ENCODE measurements around the gene PFDN4.

PFDN4 gene

DNA sequence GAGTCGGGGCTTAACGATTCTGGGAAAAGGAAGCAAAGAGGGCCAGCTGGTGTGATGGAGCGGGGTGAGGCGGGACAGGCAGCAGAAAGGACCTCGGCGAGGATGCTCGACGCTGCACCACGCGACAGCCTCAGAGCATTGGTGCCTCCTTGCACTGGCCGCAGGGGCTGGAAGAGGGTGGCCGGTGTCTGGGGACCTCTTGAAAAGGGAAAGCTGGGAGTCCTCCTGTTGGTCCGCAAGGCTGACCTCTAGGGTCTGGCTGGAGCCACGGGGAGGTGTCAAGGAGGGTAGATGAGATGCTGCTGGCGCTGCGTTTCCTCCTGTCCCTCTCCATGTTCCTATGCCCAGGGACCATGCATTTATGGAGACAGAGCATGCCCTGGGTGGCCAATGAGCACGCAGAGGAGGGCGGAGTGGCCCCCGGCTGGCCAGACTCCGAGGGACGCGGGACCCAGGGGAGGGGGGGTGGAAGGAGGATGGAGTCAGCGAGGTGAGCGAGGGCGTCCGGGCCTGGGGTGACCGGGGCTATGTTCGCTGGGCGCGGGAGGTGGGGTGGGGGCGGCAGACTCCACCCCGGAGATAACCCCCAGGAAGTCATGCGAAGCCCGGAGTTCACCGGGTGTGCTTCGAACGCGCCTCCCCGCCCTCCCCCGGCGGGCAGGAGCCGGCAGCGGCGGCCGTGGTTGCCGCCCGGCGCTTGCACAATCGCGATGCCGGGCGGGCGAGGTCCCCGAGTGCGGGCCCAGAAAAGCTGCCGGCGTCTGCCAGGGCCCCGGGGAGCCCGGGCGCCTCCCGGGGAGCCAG is 34.0 kb upstream of the PFDN4 start, which contains the start of gene CYP24A1:
Gene CYP24A1, minus strand, starts transcription at position 334 of the 804 bp plus-strand sequence. CDS start 407 bp downstream, outside the sequence.
- DNase-seq (ENCODE audit: low read depth): no peak

DNA sequence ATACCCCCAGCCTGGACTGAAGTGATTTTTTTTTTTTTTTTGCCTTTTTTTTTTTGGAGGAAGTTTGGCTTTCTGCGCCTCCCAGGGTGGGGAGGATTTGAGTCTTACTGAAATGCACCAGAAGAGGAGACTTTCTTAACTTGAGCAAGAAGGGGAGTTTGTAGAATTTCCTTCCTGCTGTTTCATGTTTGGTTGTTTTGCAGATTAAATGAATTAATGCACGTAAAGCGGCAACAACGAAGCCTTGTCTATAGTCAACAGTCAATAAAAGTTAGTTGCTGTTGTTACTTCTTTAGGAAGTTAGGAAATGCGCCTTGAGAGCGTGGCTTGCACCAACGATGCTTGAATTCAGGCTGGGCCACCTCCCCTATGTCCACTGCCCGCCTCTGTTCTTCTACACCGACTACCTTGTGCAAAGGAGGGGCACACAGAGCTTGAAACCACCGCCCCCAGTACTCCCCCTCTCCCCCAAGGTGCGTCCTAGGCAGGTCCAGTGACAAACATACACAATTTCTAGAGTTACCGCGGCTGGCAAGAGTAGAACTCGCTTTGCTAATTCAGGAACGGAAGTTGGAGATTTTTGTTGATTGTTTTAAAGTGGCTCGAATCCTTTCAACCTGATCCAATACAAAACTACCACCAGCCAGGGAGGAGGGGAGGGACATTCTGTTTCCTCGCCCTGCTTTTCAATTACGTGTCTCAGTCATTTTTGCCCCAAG is 33.3 kb upstream of the PFDN4 start:
- DNase-seq (ENCODE audit: low read depth): no peak

DNA sequence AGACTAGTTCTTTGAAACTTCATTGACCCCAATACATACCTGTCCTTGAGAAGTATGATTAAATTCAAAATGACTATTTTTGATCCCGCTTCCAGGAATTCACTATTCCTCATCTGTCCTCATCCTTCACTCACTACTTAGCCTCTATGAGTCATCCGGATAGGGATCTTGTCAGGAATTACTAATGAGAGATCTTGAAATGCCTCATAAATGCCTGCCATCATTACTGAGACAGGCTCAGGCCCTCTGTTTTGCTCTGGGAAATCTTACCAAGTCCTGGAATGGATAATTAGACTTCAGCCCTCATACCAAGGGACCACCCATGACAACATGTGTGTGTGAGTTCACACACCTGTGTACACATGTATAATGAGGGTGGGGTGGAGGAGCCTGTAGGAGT is 31.3 kb upstream of the PFDN4 start:
- no peak for DNase-seq (ENCODE audit: low read depth)

DNA sequence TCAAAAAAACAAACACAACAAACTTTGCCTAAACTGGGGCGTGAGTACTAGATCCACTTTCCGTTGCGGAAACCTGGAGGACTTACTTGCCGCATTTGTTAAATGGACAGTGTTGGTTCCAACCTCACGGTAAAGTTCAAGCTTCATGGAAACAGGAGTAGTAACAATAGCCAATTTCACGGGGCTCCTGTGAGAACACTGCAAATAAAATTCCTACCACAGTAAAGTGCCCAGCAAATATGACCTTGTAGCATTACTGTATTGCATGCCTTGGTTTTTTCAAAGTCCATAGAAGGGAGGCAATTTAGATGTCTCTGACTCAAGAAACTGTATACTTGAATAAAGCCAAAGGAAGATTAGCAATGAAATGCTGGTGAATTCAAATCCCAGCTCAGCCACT is 30.5 kb upstream of the PFDN4 start:
- DNase-seq (ENCODE audit: low read depth): no peak

DNA sequence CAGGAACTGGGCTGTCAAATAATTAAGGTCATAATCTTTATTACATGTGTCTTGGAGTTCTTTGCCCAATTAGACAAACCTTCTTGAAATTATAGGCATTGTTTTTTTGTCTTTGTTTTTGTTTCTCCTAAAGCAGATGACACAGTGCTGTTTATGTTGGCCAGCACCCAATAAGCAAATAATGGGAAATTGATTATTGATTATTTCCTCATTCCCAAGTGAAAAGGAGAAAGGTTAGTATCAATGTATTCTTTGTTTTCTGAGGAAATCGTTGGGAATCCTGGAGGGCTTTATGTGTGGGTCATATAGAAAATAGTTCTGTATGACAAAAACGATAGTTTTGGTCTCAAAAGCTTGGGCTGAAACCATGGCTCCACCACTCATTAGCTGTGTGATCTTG is 29.6 kb upstream of the PFDN4 start:
- no peak for DNase-seq (ENCODE audit: low read depth)

DNA sequence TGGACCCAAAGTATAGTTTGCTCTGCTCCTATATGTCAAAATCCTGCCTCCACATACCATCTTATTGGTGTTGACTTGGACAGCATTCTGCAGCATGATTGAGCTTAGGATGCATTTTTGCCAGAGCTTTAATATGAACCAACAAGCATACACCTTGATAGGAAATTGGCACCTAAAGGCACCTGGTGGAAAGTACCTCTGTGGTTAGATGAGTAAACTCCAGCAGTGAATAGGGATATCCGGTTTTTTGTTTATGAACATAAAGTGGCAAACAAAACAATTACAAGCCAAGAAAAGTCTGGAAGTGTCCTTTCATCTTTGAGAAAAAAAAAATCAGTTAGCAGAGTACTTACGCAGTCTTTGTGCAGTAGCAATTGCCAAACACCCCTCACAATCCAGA is 27.9 kb upstream of the PFDN4 start:
- no peak for DNase-seq (ENCODE audit: low read depth)

DNA sequence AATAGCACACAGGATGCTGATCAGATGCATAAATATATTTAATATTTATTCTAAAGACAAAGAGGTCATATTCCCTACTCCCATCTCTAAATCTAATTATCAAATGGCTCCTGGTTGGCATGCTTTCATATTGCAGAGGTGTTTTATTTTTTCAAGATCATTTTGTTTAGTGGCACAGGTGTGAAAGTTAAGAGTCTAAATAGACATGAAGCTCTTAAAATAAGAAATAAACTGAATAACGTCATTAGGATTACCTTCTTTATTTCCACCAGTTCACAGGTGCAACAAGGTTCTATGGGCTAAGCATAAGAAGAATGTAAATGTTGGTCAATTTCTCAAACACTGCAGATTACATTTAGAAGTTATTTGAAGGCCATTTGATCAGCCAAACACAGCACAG is 27.0 kb upstream of the PFDN4 start:
- no peak for DNase-seq (ENCODE audit: low read depth)

DNA sequence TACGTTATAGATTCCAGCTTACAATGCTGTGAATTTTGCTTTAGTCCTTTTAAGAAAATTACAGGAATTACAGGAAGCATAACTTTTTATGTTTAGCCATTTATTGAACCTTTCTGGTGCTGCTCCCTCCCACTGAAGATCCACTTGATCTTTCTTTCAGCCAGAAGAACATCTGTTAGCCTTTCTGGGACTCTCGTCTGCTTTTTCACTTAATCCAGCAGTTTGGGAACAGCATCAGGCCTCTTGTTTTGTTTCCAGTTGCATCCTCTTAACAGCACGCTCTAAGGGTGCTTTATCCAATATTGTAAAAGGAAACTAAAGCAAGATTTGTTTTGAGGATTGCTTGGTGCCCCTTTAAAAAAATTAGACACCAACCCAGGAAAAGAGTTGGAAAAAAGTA is 23.8 kb upstream of the PFDN4 start:
- DNase-seq (ENCODE audit: low read depth): no peak

DNA sequence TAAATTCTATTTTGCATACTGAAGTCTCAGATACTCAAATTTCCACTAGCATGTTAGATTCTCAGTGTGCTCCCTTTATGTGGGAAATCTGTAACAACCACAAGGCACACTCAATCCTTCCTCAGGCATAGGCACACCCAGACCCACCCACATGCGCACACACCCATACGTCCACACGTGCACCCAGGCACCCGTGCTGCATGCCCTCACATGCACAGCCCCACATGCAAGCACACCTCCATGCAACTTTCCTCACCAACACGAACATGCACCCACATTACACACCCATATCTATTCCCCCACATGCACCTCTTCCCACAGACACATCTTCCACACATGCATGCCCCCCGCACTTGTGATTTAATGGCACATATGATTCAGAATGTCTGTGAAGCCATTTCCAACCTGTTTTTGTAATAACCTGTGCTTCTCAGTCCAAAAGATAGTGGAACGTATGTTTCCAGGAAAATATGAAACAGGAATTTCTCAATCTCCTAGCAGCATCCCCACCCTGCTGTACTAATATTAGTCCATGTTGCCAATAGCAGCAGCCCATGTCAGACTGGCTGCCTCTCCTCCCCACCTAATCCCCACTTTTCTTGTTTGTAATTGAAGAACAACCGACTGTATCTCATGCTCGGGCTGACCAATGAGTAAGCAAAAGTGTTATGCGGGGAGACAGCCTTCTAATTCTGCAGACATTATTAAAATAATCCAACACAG is 22.8 kb upstream of the PFDN4 start:
- no peak for DNase-seq (ENCODE audit: low read depth)

DNA sequence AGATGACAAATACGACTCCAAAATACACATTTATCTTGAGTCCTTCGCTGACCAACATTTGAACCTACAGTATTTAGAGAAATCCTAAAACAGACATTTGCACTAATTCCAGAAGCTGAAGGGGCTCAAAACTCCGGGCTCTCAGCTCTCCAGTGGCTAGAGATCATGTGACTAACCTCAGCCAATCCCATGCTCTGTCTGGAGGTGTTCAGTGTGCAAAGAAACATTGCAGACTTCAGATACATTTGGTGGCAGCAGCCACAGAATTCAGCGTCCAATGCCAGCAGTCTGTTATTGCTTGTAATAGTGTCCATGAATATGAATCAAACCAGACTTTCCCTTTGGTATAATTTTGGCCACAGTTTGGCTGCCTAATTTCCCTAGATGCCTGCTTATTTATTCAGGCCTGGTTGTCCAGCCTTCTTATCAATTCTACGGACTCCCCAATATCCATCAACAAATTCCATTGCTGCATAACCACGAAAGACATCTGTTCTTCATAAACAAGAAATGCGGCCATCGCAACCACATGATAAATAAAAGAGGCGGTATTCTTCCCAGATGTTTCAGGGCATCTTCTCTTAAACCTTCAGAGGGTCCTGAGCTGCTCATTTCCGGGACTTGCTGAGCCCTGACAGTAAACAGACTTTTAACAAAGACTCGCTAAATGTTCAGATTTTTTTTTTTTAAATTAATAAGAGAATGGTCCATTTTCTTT is 19.6 kb upstream of the PFDN4 start:
- DNase-seq (ENCODE audit: low read depth): no peak

DNA sequence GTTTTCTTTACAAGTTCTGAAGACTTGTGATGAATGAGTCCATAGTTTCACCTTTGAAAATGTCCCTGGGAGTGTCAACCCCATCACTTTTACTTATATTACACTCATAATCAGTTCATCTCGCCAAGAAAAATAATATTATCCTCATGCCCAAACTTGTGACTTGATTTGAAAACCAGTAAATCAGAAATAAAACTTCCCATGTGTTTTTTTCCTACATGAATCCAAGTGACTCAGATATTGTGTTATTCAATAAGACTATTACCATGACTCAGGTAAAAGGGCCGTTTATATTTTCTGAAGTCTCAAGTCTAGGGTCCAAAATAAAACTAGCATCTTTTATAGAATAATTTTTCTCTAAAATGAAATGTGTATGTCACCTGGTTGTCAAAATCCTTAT is 18.3 kb upstream of the PFDN4 start:
- no peak for DNase-seq (ENCODE audit: low read depth)

DNA sequence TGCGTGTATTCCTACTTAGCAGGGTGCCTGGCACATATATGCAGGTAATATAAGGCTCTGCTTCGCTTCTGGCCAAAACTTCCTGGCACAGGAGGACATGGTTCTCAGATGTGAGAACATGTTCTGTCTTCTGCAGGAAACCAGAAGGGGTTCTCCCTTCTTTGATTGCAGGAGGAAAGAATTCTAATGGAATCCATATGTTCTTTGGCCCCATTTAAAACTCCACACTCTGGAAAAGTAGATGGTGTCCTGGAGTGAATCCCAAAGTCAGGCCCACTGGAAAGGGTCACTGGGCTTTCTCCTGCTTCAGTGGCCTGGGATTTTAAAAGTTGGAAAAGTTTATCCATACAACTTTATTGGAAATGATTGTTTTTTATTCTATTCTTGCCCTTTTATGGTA is 17.7 kb upstream of the PFDN4 start:
- no peak for DNase-seq (ENCODE audit: low read depth)

DNA sequence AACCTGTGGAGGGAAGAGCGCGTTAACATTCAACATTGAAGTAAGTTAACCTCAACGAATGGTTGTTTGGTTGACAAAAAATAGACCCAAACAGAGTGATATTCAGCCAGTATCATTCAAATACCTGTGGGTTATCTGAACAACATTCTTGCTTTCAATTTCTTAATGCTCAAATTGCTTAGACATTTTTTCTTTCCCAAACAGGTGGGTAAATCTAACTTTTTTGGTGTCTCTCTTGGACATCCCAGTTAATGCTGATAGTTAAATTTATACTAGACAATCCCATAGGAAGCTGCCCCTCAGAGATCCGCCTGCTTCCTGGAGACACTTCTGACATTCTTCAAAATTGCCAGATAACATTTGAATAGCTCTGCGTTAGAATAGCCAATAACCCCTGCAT is 14.1 kb upstream of the PFDN4 start:
- no peak for DNase-seq (ENCODE audit: low read depth)

DNA sequence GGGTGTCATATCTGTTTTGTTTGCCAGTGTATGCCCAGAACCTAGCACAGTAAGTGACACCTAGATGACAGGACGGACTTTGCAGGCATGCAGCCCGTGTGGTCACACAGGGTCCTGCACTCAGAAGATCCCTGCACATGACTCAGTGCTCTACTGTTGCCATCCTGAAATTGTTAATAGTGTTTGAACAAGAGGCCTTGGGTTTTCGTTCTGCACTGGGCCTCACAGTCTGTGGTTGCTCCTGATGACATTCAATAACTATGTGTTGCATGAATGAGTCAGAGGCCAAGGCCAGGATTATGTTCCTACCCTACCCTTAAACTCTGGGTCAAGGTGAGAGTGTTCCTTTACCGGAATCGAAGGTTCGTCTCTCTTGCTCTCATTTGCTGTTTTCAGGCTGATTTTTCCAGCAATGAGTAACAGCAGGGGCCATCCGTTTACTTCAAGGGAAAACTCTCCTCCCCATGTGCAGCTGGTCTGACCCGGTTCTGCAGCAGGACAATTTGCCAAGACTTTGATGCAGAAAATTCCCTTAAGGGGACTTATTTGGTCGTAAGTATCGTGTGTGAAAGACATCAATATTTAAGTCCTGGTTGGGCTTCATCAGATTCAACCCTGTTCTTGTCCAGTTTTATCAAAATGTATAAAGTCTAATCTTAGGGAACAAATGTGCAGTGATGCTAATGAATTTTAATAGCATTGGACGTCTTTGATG is 13.0 kb upstream of the PFDN4 start:
- DNase-seq (ENCODE audit: low read depth): no peak

DNA sequence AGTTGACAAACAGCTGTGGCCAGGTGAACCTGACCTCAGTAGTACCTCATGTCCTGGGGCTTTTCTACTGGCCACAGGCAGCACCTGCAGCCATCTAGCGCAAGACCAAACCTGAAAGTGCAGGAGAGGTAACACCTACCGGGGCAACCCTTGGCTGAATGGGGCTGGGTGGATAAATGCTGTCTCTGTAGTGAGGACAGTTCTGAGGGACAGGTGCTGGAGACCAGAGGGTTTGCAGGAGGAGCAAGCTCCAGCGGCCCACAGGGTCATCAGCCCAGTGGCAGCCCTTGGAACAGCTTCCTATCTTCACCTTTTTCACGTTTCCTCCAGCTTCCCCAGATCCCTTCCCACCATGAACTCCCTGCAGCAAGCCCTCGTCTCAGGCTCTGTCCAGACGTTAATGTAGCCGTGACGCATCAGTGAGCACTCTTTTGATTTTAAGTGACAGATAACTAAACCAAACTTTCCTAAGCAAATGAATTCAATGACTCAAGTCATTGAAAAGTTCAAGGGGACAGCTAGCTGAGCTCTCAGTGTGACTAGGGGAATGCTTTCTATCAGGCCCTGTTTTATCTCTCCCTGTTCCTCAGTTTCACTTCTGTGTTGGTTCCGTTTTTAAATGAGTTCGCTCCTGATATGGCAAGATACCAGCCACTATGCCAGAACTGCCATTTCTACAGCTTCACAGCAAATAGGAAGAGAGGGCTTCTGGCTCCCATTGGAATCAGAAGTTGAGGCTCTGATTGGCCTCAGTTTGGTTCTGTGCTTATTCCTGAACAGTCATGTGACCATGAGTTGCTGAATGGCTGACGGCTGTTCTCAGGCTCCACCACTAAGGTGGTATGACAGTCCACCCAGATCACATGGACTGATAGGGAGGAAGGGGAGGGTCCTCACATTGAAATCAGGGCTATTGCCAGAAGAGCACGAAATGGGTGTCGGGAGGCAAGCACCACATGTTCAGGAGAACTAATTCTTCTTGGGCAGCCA is 12.1 kb upstream of the PFDN4 start:
- DNase-seq (ENCODE audit: low read depth): no peak

DNA sequence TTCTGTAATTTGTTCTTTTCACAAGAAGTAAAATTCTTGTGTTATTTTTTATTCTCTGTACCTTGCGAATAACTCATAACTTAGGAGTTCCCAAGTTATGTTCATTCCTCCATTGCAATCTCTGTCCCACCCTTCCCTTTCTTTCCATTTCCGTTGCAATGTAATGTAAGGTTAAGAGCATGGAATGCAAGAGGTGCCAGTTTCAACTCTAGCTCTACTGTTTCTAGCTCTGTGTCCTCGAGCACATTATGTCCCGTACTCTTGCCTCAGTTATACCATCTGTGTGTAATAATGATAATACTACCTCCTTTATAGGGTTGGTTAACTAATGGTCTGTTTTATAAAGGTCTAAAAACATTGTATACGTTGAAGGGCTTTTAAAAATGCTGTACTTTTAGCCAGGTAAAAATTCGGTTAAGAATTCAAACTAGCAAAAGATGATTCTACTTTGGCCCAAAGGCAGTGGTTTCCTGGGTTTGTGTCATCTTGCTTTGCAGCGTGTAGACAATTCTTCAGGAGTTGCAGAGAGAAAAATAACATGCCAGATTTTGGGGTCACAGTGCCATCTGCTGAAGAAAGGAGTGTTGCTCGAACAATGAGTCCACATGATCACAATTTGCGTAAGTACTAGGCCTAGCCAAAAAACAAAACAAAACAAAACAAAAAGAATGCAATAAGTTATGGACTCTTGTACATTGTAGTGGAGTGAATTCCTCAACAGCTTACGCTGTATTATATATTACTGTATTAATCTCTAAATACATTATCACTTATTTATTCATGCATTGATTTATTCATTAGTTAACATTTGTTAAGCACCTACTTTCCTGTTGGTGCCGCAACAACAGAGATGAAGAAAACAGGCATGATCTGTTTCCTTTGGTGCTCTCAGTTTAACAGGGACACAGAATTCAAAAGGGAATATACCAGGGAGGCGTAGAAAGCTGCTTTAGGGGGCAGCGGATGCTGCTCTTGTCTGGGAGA is 10.0 kb upstream of the PFDN4 start:
- no peak for DNase-seq (ENCODE audit: low read depth)

DNA sequence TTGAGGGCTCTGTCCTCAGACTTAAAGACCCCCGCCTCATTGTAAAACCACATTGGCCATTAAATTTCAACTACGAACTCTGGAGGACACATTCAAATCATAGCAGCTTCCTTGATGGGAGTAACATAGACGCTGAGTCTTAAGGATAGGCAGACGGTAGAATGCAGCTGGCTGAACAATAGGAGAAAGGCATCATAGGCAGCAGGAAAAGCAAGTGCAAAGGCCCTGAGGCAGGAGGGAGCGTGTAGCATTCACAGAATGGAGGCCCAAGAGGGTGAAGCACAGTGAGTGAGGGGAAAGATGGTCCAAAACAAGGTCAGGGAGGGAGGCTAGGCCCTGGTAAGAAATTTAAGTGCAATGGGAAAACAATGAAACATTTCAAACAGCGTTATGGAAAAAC is 8.6 kb upstream of the PFDN4 start:
- DNase-seq (ENCODE audit: low read depth): no peak

DNA sequence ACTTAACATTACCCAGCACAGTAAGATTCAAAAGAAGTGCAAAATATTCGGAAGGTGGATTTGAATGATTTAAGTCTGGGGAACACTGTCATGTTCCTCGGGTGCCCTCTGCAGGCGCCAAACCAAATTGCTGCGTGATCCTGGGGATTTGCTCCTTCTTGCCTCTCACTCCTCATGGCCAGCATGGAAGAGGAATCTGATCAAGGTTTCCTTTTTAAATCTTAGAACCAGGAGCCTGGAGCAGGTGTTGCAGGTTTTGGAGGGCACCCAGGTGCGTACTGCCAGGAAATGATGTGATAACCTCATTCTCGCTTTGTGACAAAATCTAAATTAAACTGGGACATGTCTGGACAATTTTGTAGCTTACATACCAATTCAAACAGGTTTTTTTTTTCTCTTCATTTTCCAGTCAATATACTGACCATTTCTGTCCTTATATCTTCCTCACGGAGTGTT is 8.1 kb upstream of the PFDN4 start:
- peak; percentile 15 for DNase-seq (ENCODE audit: low read depth)
